GM06990 (cell line): Measurements from ENCODE around the gene KRTAP27-1.

Experiments used
- DNase-seq: peaks from one replicate; pipeline ENCODE4 v3.0.0-alpha.2; 2011; ENCODE audit not compliant: insufficient read length; ENCODE audit errors: extremely low read depth
- H3K27me3 ChIP-seq: replicated peaks from 2 replicates; pipeline ENCODE4 v1.6.0; 2011; ENCODE audit warnings: low read length; ENCODE audit not compliant: control insufficient read depth, insufficient read depth
- H3K36me3 ChIP-seq: 2 replicates; pipeline ENCODE4 v1.5.1; 2011; ENCODE audit warnings: low read length; ENCODE audit not compliant: control insufficient read depth, insufficient read depth
- H3K4me3 ChIP-seq: replicated peaks from 2 replicates; pipeline ENCODE4 v1.5.1; 2011; ENCODE audit warnings: low read depth, mild to moderate bottlenecking, control low read depth, low read length
- CTCF ChIP-seq: IDR thresholded peaks from 2 replicates; pipeline ENCODE4 v1.5.1; 2011; ENCODE audit warnings: low read length, control low read depth, mild to moderate bottlenecking, inconsistent platforms; ENCODE audit not compliant: insufficient read depth, poor library complexity, severe bottlenecking

Gene KRTAP27-1

GRCh38 chr21:30337276-30337744 lies at the start of gene KRTAP27-1:
Gene KRTAP27-1 (minus strand): TSS chr21:30337694. CDS start chr21:30337668, 26 bp downstream.
- H3K36me3 ChIP-seq, result no peaks in the 10 kb centered on the region

GRCh38 chr21:30382201-30382600 lies 44.7 kb upstream of the KRTAP27-1 start:
- no peaks in the 10 kb centered on the region for H3K27me3 ChIP-seq
- no peaks in the 10 kb centered on the region for H3K36me3 ChIP-seq
- no peak overlapping the region for H3K4me3 ChIP-seq
- TF ChIP-seq CTCF, result no peak
- no peak for DNase-seq

More at GRCh38 chr21:30337276-30337744, at the start of gene KRTAP27-1:
- Histone ChIP-seq H3K4me3 (no peak within 1 kb of the TSS), H3K27me3 (no peaks in the 10 kb centered on the region)
- TF ChIP-seq CTCF, result no peak
- DNase-seq, result no peak

- Histone ChIP-seq H3K27me3 (no peaks in the 10 kb centered on the region), H3K36me3 (no peaks in the 10 kb centered on the region), H3K4me3 (no peak within 1 kb of the TSS)
- DNase-seq, result no peak
- no peak for TF ChIP-seq CTCF
These were observed 34.8 kb upstream of the KRTAP27-1 start, which contains the start of gene KRTAP13-2 for GRCh38 chr21:30372139-30372770. Gene KRTAP13-2 (minus strand): TSS chr21:30372271. CDS start chr21:30372213, 58 bp downstream.

- H3K27me3 ChIP-seq, result no peaks in the 10 kb centered on the region
- no peaks in the 10 kb centered on the region for H3K36me3 ChIP-seq
- no peak for DNase-seq
- no peak overlapping the region for H3K4me3 ChIP-seq
- TF ChIP-seq CTCF, result no peak
These were observed 18.4 kb upstream of the KRTAP27-1 start for GRCh38 chr21:30355906-30356305.

- TF ChIP-seq CTCF, result no peak
These were observed 17.0 kb upstream of the KRTAP27-1 start for GRCh38 chr21:30354308-30355005.

More at GRCh38 chr21:30354308-30355005, 17.0 kb upstream of the KRTAP27-1 start:
- no peak overlapping the region for H3K4me3 ChIP-seq
- H3K36me3 ChIP-seq, result no peaks in the 10 kb centered on the region
- no peaks in the 10 kb centered on the region for H3K27me3 ChIP-seq
- no peak for DNase-seq
